GM23338 (cell line): ENCODE data around the gene B4GALT1. TPM values are rescaled to one million over a fixed set of nuclear protein-coding genes. Genes with fewer than 3 reads are reported as not detected.

Source experiments
- ATAC-seq: fragments of 200-7000 bp; cut with Tn5 transposase; 3 replicates; pipeline ENCODE4 v1.9.1; 2020
- DNase-seq: peaks from one replicate; pipeline ENCODE4 v3.0.0-alpha.2; 2015; ENCODE audit warnings: low spot score
- H2AFZ ChIP-seq: fragments of 200-600 bp; sonication (generic); 2 replicates; pipeline ENCODE4 v1.8.0; 2016; ENCODE audit warnings: antibody characterized with exemption, mild to moderate bottlenecking, moderate library complexity
- H3F3A ChIP-seq: fragments of 200-600 bp; sonication (generic); replicated peaks from 2 replicates; pipeline ENCODE4 v1.8.0; 2017; ENCODE audit warnings: antibody characterized with exemption, mixed run types, low read depth
- H3K27ac ChIP-seq: fragments of 200-600 bp; sonication (generic); 2 replicates; pipeline ENCODE4 v1.6.1; 2016; ENCODE audit warnings: low read depth
- H3K27me3 ChIP-seq: fragments of 200-600 bp; sonication (generic); 2 replicates; pipeline ENCODE4 v1.8.0; 2016; ENCODE audit warnings: mild to moderate bottlenecking, mixed run types, moderate library complexity; ENCODE audit not compliant: insufficient read depth
- H3K36me3 ChIP-seq: fragments of 200-600 bp; sonication (generic); 2 replicates; pipeline ENCODE4 v1.8.0; 2016; ENCODE audit warnings: mild to moderate bottlenecking; ENCODE audit not compliant: insufficient read depth
- H3K4me1 ChIP-seq: fragments of 200-600 bp; sonication (generic); 2 replicates; pipeline ENCODE4 v1.8.0; 2016; ENCODE audit warnings: mild to moderate bottlenecking, moderate library complexity; ENCODE audit not compliant: insufficient read depth
- H3K4me2 ChIP-seq: fragments of 200-600 bp; sonication (generic); 2 replicates; pipeline ENCODE4 v1.7.1; 2017; ENCODE audit warnings: mixed run types
- H3K4me3 ChIP-seq: fragments of 200-600 bp; sonication (generic); 2 replicates; pipeline ENCODE4 v1.6.1; 2016; ENCODE audit warnings: mixed run types
- H3K79me2 ChIP-seq: fragments of 200-600 bp; sonication (generic); replicated peaks from 2 replicates; pipeline ENCODE4 v1.8.0; 2017; ENCODE audit warnings: mild to moderate bottlenecking; ENCODE audit not compliant: insufficient read depth
- H3K9me2 ChIP-seq: fragments of 200-600 bp; sonication (generic); 2 replicates; pipeline ENCODE4 v1.8.0; 2017; ENCODE audit not compliant: insufficient read depth
- H4K20me1 ChIP-seq: fragments of 200-600 bp; sonication (generic); replicated peaks from 2 replicates; pipeline ENCODE4 v1.8.0; 2017; ENCODE audit warnings: mild to moderate bottlenecking; ENCODE audit not compliant: insufficient read depth
- H3K27ac Mint-ChIP-seq: 2 replicates; pipeline ENCODE4 v1.8.0; 2020; ENCODE audit warnings: inconsistent platforms, mild to moderate bottlenecking, moderate library complexity, mixed read lengths
- H3K27me3 Mint-ChIP-seq: 3 replicates; pipeline ENCODE4 v1.8.0; 2022; ENCODE audit warnings: low read depth, mild to moderate bottlenecking, moderate library complexity, mixed read lengths, inconsistent platforms; ENCODE audit not compliant: insufficient read depth, poor library complexity
- H3K36me3 Mint-ChIP-seq: 3 replicates; pipeline ENCODE4 v1.8.0; 2021; ENCODE audit warnings: low read depth, mild to moderate bottlenecking, inconsistent platforms, moderate library complexity, mixed read lengths
- H3K4me1 Mint-ChIP-seq: 3 replicates; pipeline ENCODE4 v1.8.0; 2020; ENCODE audit warnings: mild to moderate bottlenecking, inconsistent platforms, mixed read lengths
- H3K4me3 Mint-ChIP-seq: 3 replicates; pipeline ENCODE4 v1.8.0; 2021; ENCODE audit warnings: moderate library complexity, mild to moderate bottlenecking, inconsistent platforms, mixed read lengths
- H3K9me3 Mint-ChIP-seq: 3 replicates; pipeline ENCODE4 v1.8.0; 2020; ENCODE audit warnings: moderate library complexity, mild to moderate bottlenecking, inconsistent platforms, mixed read lengths
- CREB1 ChIP-seq: fragments of 250-450 bp; sonication (Bioruptor Pico); IDR thresholded peaks from 2 replicates; pipeline ENCODE4 v1.5.0; 2020; ENCODE audit warnings: low read depth, mild to moderate bottlenecking, moderate library complexity
- NANOG ChIP-seq: IDR thresholded peaks from 2 replicates; pipeline ENCODE4 v1.6.1; 2016; ENCODE audit warnings: antibody characterized with exemption, borderline replicate concordance
- POLR2AphosphoS5 ChIP-seq: IDR thresholded peaks from 2 replicates; pipeline ENCODE4 v1.6.1; 2016; ENCODE audit warnings: antibody characterized with exemption, low read depth
- polyA plus RNA-seq: library from polyadenylated mRNA; unstranded; fragments of >200 nt; fragmentation: Nextera tagmentation; extraction: Ambion mirVana; gene quantifications from 2 replicates; pipeline ENCODE4 v1.2.1, GENCODE V29; 2016
- total RNA-seq: library from RNA; depleted of rRNA; stranded (reverse); fragments of >200 nt; shearing (Covaris generic); gene quantifications from 2 replicates; pipeline ENCODE4 v1.2.3, GENCODE V29; 2014
- TF ChIP-seq, protein P1 (sequence below): fragments of 250-450 bp; sonication (Bioruptor Pico); IDR thresholded peaks from 2 replicates; pipeline ENCODE4 v1.5.0; 2020; ENCODE audit warnings: mild to moderate bottlenecking, moderate library complexity
- TF ChIP-seq, protein P2 (sequence below): IDR thresholded peaks from 2 replicates; pipeline ENCODE4 v1.6.1; 2016; ENCODE audit warnings: antibody characterized with exemption
- TF ChIP-seq, protein P3 (sequence below), 2 experiments: fragments of 200-600 bp in 1 of 2; sonication (generic) in 1 of 2; conservative IDR thresholded peaks; 2 replicates each; pipeline versions ENCODE4 v1.5.1 to v1.6.1; 2016 to 2017; ENCODE audit warnings: antibody characterized with exemption in 2 of 2, low read depth in 2 of 2, mild to moderate bottlenecking in 2 of 2, moderate library complexity in 1 of 2

Gene B4GALT1
- total and polyA plus RNA-seq, 2 experiments from 2014 or later, result 6.3 to 15.8 TPM

DNA sequence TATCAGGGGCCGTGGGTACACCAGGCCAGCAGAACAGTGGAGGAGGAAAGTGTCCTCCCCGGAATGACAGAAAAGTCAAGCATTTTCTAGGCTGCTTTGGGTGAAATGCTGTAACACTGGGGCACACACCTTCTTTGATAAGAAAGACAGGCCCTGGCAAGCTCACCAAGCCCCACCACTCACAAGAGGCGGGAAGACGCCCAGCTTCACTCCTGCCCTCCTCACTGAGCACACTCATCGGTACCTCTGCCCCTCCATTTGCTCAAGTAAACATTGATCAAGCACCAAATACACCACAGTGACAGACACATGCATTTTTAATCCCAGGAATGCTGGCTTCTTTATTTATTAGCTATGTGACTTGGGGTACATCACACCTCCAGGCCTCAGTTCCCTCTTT lies 43.1 kb downstream of the B4GALT1 start (continued):
- TF ChIP-seq, protein P1, sequence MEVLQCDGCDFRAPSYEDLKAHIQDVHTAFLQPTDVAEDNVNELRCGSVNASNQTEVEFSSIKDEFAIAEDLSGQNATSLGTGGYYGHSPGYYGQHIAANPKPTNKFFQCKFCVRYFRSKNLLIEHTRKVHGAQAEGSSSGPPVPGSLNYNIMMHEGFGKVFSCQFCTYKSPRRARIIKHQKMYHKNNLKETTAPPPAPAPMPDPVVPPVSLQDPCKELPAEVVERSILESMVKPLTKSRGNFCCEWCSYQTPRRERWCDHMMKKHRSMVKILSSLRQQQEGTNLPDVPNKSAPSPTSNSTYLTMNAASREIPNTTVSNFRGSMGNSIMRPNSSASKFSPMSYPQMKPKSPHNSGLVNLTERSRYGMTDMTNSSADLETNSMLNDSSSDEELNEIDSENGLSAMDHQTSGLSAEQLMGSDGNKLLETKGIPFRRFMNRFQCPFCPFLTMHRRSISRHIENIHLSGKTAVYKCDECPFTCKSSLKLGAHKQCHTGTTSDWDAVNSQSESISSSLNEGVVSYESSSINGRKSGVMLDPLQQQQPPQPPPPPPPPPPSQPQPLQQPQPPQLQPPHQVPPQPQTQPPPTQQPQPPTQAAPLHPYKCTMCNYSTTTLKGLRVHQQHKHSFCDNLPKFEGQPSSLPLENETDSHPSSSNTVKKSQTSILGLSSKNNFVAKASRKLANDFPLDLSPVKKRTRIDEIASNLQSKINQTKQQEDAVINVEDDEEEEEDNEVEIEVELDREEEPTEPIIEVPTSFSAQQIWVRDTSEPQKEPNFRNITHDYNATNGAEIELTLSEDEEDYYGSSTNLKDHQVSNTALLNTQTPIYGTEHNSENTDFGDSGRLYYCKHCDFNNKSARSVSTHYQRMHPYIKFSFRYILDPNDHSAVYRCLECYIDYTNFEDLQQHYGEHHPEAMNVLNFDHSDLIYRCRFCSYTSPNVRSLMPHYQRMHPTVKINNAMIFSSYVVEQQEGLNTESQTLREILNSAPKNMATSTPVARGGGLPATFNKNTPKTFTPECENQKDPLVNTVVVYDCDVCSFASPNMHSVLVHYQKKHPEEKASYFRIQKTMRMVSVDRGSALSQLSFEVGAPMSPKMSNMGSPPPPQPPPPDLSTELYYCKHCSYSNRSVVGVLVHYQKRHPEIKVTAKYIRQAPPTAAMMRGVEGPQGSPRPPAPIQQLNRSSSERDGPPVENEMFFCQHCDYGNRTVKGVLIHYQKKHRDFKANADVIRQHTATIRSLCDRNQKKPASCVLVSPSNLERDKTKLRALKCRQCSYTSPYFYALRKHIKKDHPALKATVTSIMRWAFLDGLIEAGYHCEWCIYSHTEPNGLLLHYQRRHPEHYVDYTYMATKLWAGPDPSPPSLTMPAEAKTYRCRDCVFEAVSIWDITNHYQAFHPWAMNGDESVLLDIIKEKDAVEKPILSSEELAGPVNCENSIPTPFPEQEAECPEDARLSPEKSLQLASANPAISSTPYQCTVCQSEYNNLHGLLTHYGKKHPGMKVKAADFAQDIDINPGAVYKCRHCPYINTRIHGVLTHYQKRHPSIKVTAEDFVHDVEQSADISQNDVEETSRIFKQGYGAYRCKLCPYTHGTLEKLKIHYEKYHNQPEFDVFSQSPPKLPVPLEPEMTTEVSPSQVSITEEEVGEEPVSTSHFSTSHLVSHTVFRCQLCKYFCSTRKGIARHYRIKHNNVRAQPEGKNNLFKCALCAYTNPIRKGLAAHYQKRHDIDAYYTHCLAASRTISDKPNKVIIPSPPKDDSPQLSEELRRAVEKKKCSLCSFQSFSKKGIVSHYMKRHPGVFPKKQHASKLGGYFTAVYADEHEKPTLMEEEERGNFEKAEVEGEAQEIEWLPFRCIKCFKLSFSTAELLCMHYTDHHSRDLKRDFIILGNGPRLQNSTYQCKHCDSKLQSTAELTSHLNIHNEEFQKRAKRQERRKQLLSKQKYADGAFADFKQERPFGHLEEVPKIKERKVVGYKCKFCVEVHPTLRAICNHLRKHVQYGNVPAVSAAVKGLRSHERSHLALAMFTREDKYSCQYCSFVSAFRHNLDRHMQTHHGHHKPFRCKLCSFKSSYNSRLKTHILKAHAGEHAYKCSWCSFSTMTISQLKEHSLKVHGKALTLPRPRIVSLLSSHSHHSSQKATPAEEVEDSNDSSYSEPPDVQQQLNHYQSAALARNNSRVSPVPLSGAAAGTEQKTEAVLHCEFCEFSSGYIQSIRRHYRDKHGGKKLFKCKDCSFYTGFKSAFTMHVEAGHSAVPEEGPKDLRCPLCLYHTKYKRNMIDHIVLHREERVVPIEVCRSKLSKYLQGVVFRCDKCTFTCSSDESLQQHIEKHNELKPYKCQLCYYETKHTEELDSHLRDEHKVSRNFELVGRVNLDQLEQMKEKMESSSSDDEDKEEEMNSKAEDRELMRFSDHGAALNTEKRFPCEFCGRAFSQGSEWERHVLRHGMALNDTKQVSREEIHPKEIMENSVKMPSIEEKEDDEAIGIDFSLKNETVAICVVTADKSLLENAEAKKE (CRISPR knock-in tag), result no peak
- TF ChIP-seq NANOG (no peak), CREB1 (CRISPR knock-in tag) (no peak)

DNA sequence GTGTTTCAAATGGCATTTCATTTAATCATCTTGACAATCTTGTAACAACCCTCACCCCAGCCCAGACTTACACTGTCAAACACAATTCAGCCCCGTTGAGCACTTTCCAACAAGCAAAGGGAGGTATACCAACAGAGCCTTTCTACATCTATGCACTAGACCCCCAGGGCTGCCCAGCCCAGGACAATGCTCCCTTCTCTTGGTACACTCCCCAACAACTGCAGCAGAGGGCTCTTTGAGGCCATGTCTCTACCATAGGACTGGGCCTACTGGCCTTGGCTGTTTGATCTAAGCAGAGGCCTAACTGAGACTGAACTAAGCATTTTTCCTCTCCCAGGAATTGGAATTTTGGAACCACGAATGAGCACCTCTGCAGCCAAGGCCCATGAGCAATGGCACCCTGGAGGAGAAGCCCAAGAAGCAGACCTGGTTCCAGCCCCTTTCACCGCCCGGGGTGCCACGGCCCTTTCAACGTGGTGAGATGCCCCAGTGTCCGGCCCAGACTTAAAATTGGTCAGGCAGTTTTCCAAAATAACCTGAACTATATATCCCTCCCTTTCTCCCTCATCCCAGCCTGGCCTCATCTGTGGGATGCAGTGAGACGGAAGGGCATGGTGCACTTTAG lies 43.6 kb downstream of the B4GALT1 start:
- Histone ChIP-seq H3K79me2 (no peaks in the 10 kb centered on the region), H3K9me2 (peaks cover 4% of the 10 kb centered on the region; the same call in 1 of the 2 replicates), H3K4me2 (no peak overlapping the region), H3K27ac (no peak overlapping the region), H3F3A (no peaks in the 10 kb centered on the region), H2AFZ (no peak overlapping the region), H3K27me3 (no peaks in the 10 kb centered on the region), H3K36me3 (no peaks in the 10 kb centered on the region), H3K4me1 (no peaks in the 10 kb centered on the region), H4K20me1 (no peaks in the 10 kb centered on the region; the same call in 1 of the 2 replicates), H3K4me3 (no peak overlapping the region)
- H3K4me3 Mint-ChIP-seq, result no peak overlapping the region
- H3K27me3 Mint-ChIP-seq, result peaks cover 2% of the 10 kb centered on the region
- H3K4me1 Mint-ChIP-seq, result peaks cover 6% of the 10 kb centered on the region
- H3K36me3 Mint-ChIP-seq, result peaks cover 8% of the 10 kb centered on the region
- no peak for TF ChIP-seq POLR2AphosphoS5
- TF ChIP-seq, protein P2, sequence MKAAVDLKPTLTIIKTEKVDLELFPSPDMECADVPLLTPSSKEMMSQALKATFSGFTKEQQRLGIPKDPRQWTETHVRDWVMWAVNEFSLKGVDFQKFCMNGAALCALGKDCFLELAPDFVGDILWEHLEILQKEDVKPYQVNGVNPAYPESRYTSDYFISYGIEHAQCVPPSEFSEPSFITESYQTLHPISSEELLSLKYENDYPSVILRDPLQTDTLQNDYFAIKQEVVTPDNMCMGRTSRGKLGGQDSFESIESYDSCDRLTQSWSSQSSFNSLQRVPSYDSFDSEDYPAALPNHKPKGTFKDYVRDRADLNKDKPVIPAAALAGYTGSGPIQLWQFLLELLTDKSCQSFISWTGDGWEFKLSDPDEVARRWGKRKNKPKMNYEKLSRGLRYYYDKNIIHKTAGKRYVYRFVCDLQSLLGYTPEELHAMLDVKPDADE, result no peak
- TF ChIP-seq, protein P3, sequence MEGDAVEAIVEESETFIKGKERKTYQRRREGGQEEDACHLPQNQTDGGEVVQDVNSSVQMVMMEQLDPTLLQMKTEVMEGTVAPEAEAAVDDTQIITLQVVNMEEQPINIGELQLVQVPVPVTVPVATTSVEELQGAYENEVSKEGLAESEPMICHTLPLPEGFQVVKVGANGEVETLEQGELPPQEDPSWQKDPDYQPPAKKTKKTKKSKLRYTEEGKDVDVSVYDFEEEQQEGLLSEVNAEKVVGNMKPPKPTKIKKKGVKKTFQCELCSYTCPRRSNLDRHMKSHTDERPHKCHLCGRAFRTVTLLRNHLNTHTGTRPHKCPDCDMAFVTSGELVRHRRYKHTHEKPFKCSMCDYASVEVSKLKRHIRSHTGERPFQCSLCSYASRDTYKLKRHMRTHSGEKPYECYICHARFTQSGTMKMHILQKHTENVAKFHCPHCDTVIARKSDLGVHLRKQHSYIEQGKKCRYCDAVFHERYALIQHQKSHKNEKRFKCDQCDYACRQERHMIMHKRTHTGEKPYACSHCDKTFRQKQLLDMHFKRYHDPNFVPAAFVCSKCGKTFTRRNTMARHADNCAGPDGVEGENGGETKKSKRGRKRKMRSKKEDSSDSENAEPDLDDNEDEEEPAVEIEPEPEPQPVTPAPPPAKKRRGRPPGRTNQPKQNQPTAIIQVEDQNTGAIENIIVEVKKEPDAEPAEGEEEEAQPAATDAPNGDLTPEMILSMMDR (conservative IDR thresholded peaks at IDR 0.05; ENCODE audit: low read depth in 2 of 2), result no peak
- H3K9me3 Mint-ChIP-seq, result no peaks in the 10 kb centered on the region
- ATAC-seq, result no peak
- no peak overlapping the region for H3K27ac Mint-ChIP-seq
- DNase-seq, result no peak
